ENCODE data around the gene DGCR6L.
"Not testable (repeated sequence)": the region's sequence is repeated elsewhere in the genome, so short reads cannot be mapped to it uniquely, and the experiment has no call there.

The DGCR6L gene

GRCh38 chr22:20319745-20320658, at the start of gene DGCR6L:
DGCR6L (minus strand) TSS chr22:20320060; CDS start chr22:20319988, 72 bp downstream.
- Histone ChIP-seq H3K9me3 (ENCODE audit: control insufficient read depth in 2 of 2, low read length in 2 of 2) (no peaks in the 10 kb centered on the region), H3K27ac (ENCODE audit: low read length) (peak within 1 kb of the TSS; percentile 64), H3K4me3 (ENCODE audit: low read length in 2 of 2) (peak within 1 kb of the TSS; percentile 81 to 90), H3K4me1 (ENCODE audit: control insufficient read depth, insufficient read depth, low read length) (peaks cover 30% of the 10 kb centered on the region), H3K27me3 (ENCODE audit: control insufficient read depth in 1 of 2, insufficient read depth in 2 of 2, low read length in 2 of 2) (no peaks in the 10 kb centered on the region), H3K9ac (ENCODE audit: low read length in 2 of 2) (peak within 1 kb of the TSS; percentile 82 to 90), H3K36me3 (ENCODE audit: control insufficient read depth in 2 of 2, insufficient read depth in 2 of 2, low read length in 2 of 2) (no peaks in the 10 kb centered on the region)

DNA sequence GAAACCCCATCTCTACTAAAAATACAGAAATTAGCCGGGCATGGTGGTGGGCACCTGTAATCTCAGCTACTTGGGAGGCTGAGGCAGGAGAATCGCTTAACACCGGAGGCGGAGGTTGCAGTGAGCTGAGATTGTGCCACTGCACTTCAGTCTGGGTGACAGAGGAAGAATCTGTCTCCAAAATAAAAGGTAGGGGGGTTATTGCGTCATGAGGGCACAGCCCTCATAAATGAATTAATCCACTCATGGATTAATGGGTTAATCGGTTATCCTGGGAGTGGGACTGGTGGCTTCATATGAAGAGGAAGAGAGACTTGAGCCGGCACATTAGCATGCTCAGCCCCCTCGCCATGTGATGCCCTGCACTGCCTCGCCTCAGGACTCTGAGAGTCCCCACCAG, 49.0 kb upstream of the DGCR6L start:
- H3K9me3 ChIP-seq (ENCODE audit: control insufficient read depth in 2 of 2, low read length in 2 of 2); H3K4me3 ChIP-seq (ENCODE audit: low read length in 2 of 2); H3K9ac ChIP-seq (ENCODE audit: low read length in 2 of 2); H3K27ac ChIP-seq (ENCODE audit: low read length); H3K4me1 ChIP-seq (ENCODE audit: control insufficient read depth, insufficient read depth, low read length); H3K27me3 ChIP-seq (ENCODE audit: control insufficient read depth in 1 of 2, insufficient read depth in 2 of 2, low read length in 2 of 2); H3K36me3 ChIP-seq (ENCODE audit: control insufficient read depth in 2 of 2, insufficient read depth in 2 of 2, low read length in 2 of 2): not testable (repeated sequence)

- not testable (repeated sequence) for H3K4me3 ChIP-seq (ENCODE audit: low read length in 2 of 2); H3K9me3 ChIP-seq (ENCODE audit: control insufficient read depth in 2 of 2, low read length in 2 of 2); H3K4me1 ChIP-seq (ENCODE audit: control insufficient read depth, insufficient read depth, low read length); H3K9ac ChIP-seq (ENCODE audit: low read length in 2 of 2); H3K27ac ChIP-seq (ENCODE audit: low read length); H3K36me3 ChIP-seq (ENCODE audit: control insufficient read depth in 2 of 2, insufficient read depth in 2 of 2, low read length in 2 of 2); H3K27me3 ChIP-seq (ENCODE audit: control insufficient read depth in 1 of 2, insufficient read depth in 2 of 2, low read length in 2 of 2)
Measured at GRCh38 chr22:20366841-20367240, 47.0 kb upstream of the DGCR6L start.

DNA sequence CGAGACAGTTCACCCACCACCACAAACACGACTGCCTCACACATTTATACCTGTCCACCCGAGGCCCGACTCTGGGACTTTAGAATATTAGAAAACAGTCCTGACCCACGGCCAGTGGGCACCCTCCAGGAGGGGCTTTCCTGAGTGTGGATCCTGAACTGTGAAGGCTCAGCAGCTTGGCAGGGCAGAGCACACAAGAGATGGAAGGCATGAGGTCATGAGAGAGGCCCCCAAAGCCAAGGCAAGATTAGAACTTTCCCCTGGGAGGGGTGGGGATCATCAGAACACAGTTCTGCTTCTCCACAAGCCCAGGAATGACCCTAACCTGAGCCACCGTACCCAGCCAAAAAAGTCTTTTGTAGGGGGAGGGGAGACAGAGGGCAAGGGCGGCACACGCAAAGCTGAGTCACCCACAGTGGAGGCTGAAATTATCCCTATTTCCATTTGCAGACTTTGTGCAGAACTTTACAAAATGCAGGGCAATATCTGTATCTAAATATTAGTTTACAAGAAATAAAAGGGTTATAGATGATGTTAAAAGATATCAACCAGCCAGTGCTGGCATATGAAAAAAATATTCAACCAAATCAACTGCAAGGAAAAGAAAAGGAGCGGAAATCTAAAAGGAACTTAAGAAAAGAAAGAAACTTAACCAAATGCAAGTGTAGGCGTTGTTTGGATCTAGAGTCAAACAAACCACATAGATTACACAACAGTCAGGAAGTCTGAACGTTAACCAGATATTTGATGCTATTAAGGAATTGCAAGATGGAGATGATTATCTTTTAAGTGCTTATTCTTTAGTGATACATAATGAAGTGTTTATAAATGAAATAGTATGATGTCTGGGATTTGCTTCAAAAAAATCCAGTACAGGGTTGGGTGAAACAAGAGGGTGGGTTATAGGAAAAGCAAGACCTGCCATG, 44.7 kb upstream of the DGCR6L start:
- H3K27ac ChIP-seq (ENCODE audit: low read length); H3K27me3 ChIP-seq (ENCODE audit: control insufficient read depth in 1 of 2, insufficient read depth in 2 of 2, low read length in 2 of 2); H3K4me1 ChIP-seq (ENCODE audit: control insufficient read depth, insufficient read depth, low read length); H3K9ac ChIP-seq (ENCODE audit: low read length in 2 of 2); H3K36me3 ChIP-seq (ENCODE audit: control insufficient read depth in 2 of 2, insufficient read depth in 2 of 2, low read length in 2 of 2); H3K4me3 ChIP-seq (ENCODE audit: low read length in 2 of 2); H3K9me3 ChIP-seq (ENCODE audit: control insufficient read depth in 2 of 2, low read length in 2 of 2): not testable (repeated sequence)

- not testable (repeated sequence) for H3K36me3 ChIP-seq (ENCODE audit: control insufficient read depth in 2 of 2, insufficient read depth in 2 of 2, low read length in 2 of 2); H3K27ac ChIP-seq (ENCODE audit: low read length); H3K4me1 ChIP-seq (ENCODE audit: control insufficient read depth, insufficient read depth, low read length); H3K27me3 ChIP-seq (ENCODE audit: control insufficient read depth in 1 of 2, insufficient read depth in 2 of 2, low read length in 2 of 2); H3K9me3 ChIP-seq (ENCODE audit: control insufficient read depth in 2 of 2, low read length in 2 of 2); H3K9ac ChIP-seq (ENCODE audit: low read length in 2 of 2); H3K4me3 ChIP-seq (ENCODE audit: low read length in 2 of 2)
Measured at GRCh38 chr22:20362403-20362802, 42.5 kb upstream of the DGCR6L start.

DNA sequence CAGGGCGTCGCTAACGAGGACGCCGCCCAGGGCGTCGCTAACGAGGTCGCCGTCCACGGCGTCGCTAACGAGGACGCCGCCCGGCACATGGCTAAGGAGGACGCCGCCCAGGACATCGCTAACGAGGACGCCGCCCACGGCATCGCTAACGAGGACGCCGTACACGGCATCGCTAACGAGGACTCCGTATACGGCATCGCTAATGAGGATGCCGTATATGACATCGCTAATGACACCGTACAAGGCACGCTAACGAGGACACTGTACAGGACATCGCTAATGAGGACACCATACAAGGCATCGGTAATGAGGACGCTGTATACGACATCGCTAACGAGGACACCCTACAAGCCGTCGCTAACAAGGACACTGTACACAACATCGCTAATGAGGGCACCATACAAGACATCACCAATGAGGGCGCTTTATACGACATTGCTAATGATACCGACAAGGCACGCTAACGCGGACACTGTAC, 41.9 kb upstream of the DGCR6L start:
- not testable (repeated sequence) for H3K27ac ChIP-seq (ENCODE audit: low read length); H3K9ac ChIP-seq (ENCODE audit: low read length in 2 of 2); H3K4me3 ChIP-seq (ENCODE audit: low read length in 2 of 2); H3K4me1 ChIP-seq (ENCODE audit: control insufficient read depth, insufficient read depth, low read length); H3K27me3 ChIP-seq (ENCODE audit: control insufficient read depth in 1 of 2, insufficient read depth in 2 of 2, low read length in 2 of 2); H3K9me3 ChIP-seq (ENCODE audit: control insufficient read depth in 2 of 2, low read length in 2 of 2); H3K36me3 ChIP-seq (ENCODE audit: control insufficient read depth in 2 of 2, insufficient read depth in 2 of 2, low read length in 2 of 2)

- H3K27me3 ChIP-seq (ENCODE audit: control insufficient read depth in 1 of 2, insufficient read depth in 2 of 2, low read length in 2 of 2); H3K4me3 ChIP-seq (ENCODE audit: low read length in 2 of 2); H3K27ac ChIP-seq (ENCODE audit: low read length); H3K9me3 ChIP-seq (ENCODE audit: control insufficient read depth in 2 of 2, low read length in 2 of 2); H3K4me1 ChIP-seq (ENCODE audit: control insufficient read depth, insufficient read depth, low read length); H3K36me3 ChIP-seq (ENCODE audit: control insufficient read depth in 2 of 2, insufficient read depth in 2 of 2, low read length in 2 of 2); H3K9ac ChIP-seq (ENCODE audit: low read length in 2 of 2): not testable (repeated sequence)
Measured at GRCh38 chr22:20360866-20361751, 41.2 kb upstream of the DGCR6L start.

DNA sequence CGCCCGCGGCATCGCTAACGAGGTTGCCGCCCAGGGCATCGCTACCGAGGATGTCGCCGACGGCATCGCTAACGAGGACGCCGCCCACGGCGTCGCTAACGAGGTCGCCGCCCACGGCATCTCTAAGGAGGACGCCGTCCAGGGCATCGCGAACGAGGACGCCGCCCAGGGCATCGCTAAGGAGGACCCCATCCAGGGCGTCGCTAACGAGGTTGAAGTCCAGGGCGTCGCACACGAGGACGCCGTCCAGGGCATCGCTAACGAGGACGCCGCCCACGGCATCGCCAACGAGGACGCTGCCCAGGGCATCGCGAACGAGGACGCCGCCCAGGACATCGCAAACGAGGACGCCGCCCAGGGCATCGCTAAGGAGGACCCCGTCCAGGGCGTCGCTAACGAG, 40.4 kb upstream of the DGCR6L start:
- H3K27me3 ChIP-seq (ENCODE audit: control insufficient read depth in 1 of 2, insufficient read depth in 2 of 2, low read length in 2 of 2); H3K4me1 ChIP-seq (ENCODE audit: control insufficient read depth, insufficient read depth, low read length); H3K9ac ChIP-seq (ENCODE audit: low read length in 2 of 2); H3K4me3 ChIP-seq (ENCODE audit: low read length in 2 of 2); H3K27ac ChIP-seq (ENCODE audit: low read length); H3K9me3 ChIP-seq (ENCODE audit: control insufficient read depth in 2 of 2, low read length in 2 of 2); H3K36me3 ChIP-seq (ENCODE audit: control insufficient read depth in 2 of 2, insufficient read depth in 2 of 2, low read length in 2 of 2): not testable (repeated sequence)

DNA sequence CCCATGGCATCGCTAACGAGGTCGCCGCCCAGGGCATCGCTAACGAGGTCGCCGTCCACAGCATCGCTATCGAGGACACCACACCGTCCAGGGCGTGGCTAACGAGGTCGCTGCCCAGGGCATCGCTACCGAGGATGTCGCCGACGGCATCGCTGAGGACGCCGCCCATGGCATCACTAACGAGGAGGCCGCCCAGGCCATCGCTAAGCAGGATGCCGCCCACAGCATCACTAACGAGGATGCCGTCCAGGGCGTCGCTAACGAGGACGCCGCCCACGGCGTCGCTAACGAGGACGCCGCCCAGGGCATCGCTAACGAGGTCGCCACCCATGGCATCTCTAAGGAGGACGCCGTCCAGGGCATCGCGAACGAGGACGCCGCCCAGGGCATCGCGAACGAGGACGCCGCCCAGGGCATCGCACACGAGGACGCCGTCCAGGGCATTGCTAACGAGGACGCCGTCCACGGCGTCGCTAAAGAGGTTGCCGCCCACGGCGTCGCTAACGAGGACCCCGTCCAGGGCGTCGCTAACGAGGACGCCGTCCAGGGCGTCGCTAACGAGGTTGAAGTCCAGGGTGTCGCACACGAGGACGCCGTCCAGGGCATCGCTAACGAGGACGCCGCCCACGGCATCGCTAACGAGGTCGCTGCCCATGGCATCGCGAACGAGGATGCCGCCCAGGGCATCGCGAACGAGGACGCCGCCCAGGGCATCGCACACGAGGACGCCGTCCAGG, 38.8 kb upstream of the DGCR6L start:
- H3K27me3 ChIP-seq (ENCODE audit: control insufficient read depth in 1 of 2, insufficient read depth in 2 of 2, low read length in 2 of 2); H3K4me1 ChIP-seq (ENCODE audit: control insufficient read depth, insufficient read depth, low read length); H3K4me3 ChIP-seq (ENCODE audit: low read length in 2 of 2); H3K27ac ChIP-seq (ENCODE audit: low read length); H3K36me3 ChIP-seq (ENCODE audit: control insufficient read depth in 2 of 2, insufficient read depth in 2 of 2, low read length in 2 of 2); H3K9me3 ChIP-seq (ENCODE audit: control insufficient read depth in 2 of 2, low read length in 2 of 2); H3K9ac ChIP-seq (ENCODE audit: low read length in 2 of 2): not testable (repeated sequence)

DNA sequence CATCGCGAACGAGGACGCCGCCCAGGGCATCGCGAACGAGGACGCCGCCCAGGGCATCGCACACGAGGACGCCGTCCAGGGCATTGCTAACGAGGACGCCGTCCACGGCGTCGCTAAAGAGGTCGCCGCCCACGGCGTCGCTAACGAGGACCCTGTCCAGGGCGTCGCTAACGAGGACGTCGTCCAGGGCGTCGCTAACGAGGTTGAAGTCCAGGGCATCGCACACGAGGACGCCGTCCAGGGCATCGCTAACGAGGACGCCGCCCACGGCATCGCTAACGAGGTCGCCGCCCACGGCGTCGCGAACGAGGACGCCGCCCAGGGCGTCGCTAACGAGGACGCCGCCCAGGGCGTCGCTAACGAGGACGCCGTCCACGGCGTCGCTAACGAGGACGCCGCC, 38.1 kb upstream of the DGCR6L start:
- H3K9me3 ChIP-seq (ENCODE audit: control insufficient read depth in 2 of 2, low read length in 2 of 2); H3K4me1 ChIP-seq (ENCODE audit: control insufficient read depth, insufficient read depth, low read length); H3K36me3 ChIP-seq (ENCODE audit: control insufficient read depth in 2 of 2, insufficient read depth in 2 of 2, low read length in 2 of 2); H3K27ac ChIP-seq (ENCODE audit: low read length); H3K27me3 ChIP-seq (ENCODE audit: control insufficient read depth in 1 of 2, insufficient read depth in 2 of 2, low read length in 2 of 2); H3K4me3 ChIP-seq (ENCODE audit: low read length in 2 of 2); H3K9ac ChIP-seq (ENCODE audit: low read length in 2 of 2): not testable (repeated sequence)
